ENCODE measurements around the gene TOMM34. TPM values are rescaled to one million over a fixed set of nuclear protein-coding genes. Genes with fewer than 3 reads are reported as not detected.

TOMM34 gene
- total and polyA plus RNA-seq, 2 of the 13 experiments (the other 11 are each of a cell fraction or from before 2014, with no cell fraction given) = 36.2 to 52.0 TPM

DNA sequence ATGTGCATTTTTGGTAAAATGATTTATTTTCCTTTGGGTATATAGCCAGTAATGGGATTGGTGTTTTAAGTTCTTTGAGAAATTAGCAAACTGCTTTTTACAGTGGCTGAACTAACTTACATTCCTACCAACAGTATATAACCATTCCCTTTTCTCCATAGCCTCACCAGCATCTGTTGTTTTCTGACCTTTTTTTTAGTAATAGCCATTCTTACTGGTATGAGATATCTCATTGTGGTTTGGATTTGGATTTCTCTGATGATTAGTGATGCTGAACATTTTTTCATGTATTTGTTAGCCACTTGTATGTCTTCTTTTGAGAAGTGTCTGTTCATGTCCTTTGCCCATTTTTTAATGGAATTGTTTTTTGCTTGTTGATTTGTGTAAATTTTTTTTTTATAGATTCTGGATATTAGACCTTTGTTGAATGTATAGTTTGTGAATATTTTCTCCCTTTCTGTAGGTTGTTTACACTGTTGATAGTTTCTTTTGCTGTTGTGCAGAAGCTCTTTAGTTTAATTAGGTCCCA is 48.4 kb upstream of the TOMM34 start (continued):
- TF ChIP-seq, protein P1, sequence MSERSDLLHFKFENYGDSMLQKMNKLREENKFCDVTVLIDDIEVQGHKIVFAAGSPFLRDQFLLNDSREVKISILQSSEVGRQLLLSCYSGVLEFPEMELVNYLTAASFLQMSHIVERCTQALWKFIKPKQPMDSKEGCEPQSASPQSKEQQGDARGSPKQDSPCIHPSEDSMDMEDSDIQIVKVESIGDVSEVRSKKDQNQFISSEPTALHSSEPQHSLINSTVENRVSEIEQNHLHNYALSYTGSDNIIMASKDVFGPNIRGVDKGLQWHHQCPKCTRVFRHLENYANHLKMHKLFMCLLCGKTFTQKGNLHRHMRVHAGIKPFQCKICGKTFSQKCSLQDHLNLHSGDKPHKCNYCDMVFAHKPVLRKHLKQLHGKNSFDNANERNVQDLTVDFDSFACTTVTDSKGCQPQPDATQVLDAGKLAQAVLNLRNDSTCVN (CRISPR knock-in tag; IDR thresholded peaks at IDR 0.05; ENCODE audit: borderline replicate concordance) = no peak
- TF ChIP-seq MAF1 (CRISPR knock-in tag; IDR thresholded peaks at IDR 0.05; ENCODE audit: borderline replicate concordance) = no peak

DNA sequence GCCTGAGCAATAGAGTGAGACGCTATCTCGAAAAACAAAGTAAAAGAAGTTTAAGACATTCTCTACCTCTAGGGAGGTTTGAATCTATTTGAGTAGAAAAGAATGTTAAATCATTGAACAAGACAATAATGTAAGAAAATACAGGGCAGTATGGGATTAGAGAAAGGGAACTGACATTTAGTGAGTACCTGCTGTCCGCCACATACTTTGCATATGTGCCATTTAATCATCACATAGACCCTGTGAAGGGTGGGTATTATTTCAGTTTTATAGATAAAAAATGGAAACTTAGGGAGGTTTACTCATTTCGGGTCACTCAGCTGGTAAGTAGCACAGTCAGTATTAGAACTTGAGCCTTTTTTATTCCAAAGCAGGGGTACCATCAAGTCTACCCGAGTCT is 37.5 kb upstream of the TOMM34 start:
- no peaks in the 10 kb centered on the region for H3K4me1 ChIP-seq (ENCODE audit: insufficient read depth, low read length)
- ChIA-PET POLR2A (no interaction called here), CTCF (ENCODE audit: low intra/inter-chr PET ratio, low total read pairs) (no interaction called here)
- H3K4me3 ChIP-seq (replicated peaks in 1 of 3; ENCODE audit: insufficient read depth in 1 of 3, low read depth in 2 of 3, low read length in 3 of 3) = no peak overlapping the region
- FAIRE-seq = no peak
- no peak overlapping the region for H3K27ac ChIP-seq (ENCODE audit: extremely low read length, insufficient read depth, low read length)
- TF ChIP-seq PHB2 (IDR thresholded peaks at IDR 0.05; ENCODE audit: partially characterized antibody) (no peak), ZNF468 (CRISPR knock-in tag; IDR thresholded peaks at IDR 0.05) (no peak), NFKBIZ (CRISPR knock-in tag; IDR thresholded peaks at IDR 0.05) (no peak), FOSL1 (CRISPR knock-in tag; IDR thresholded peaks at IDR 0.05; ENCODE audit: borderline replicate concordance) (no peak), EHMT2 (IDR thresholded peaks at IDR 0.05; ENCODE audit: borderline replicate concordance, low read depth, low read length) (no peak), BATF2 (CRISPR knock-in tag; IDR thresholded peaks at IDR 0.05) (no peak), HCFC1 (IDR thresholded peaks at IDR 0.05; ENCODE audit: low read depth, low read length) (no peak), HIVEP1 (CRISPR knock-in tag; IDR thresholded peaks at IDR 0.05) (no peak), ZSCAN29 (CRISPR knock-in tag; conservative IDR thresholded peaks at IDR 0.05) (no peak), KDM4B (CRISPR knock-in tag; IDR thresholded peaks at IDR 0.05) (no peak), HINFP (CRISPR knock-in tag; IDR thresholded peaks at IDR 0.05; ENCODE audit: low read depth) (no peak), ZNF768 (CRISPR knock-in tag; IDR thresholded peaks at IDR 0.05) (no peak), ZNF576 (CRISPR knock-in tag; IDR thresholded peaks at IDR 0.05) (no peak), FOXA3 (CRISPR knock-in tag; IDR thresholded peaks at IDR 0.05) (no peak)
- TF ChIP-seq, protein P2, sequence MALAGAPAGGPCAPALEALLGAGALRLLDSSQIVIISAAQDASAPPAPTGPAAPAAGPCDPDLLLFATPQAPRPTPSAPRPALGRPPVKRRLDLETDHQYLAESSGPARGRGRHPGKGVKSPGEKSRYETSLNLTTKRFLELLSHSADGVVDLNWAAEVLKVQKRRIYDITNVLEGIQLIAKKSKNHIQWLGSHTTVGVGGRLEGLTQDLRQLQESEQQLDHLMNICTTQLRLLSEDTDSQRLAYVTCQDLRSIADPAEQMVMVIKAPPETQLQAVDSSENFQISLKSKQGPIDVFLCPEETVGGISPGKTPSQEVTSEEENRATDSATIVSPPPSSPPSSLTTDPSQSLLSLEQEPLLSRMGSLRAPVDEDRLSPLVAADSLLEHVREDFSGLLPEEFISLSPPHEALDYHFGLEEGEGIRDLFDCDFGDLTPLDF (CRISPR knock-in tag; IDR thresholded peaks at IDR 0.05) = no peak
- WGBS (ENCODE audit: low lambda C conversion rate) = 98% methylated on average over 5 of the region's 5 CpGs
- H3K27me3 ChIP-seq (ENCODE audit: control insufficient read depth in 1 of 2, insufficient read depth in 2 of 2, low read length in 2 of 2) = no peaks in the 10 kb centered on the region
- no peak for DNase-seq (ENCODE audit: low spot score)
- no peak for ATAC-seq
- H3K4me2 ChIP-seq (ENCODE audit: low read depth, low read length) = no peak overlapping the region
- H3K79me2 ChIP-seq (ENCODE audit: insufficient read depth, low read length) = no peaks in the 10 kb centered on the region
- H4K20me1 ChIP-seq (ENCODE audit: insufficient read depth, low read length) = no peaks in the 10 kb centered on the region
- intact Hi-C loops (cut with micrococcal nuclease; ENCODE audit: unreplicated experiment) (no loop called here), in situ Hi-C loops (cut with HindIII; ENCODE audit: extremely low pct_ligation_motif_present, low pct_unique_long_range_greater_than_20kb) (no loop called here)
- peaks cover 30 to 65% of the 10 kb centered on the region in 2 experiments for H3K36me3 ChIP-seq (replicated peaks in 1 of 2; ENCODE audit: control insufficient read depth in 1 of 2, insufficient read depth in 2 of 2, low read length in 2 of 2)
- no peaks in the 10 kb centered on the region for H3K9me3 ChIP-seq (ENCODE audit: low read length)
- no TSS peak for BruUV-seq (replicated peaks)
- no peak overlapping the region for H3K9ac ChIP-seq (ENCODE audit: insufficient read depth, low read depth, low read length)
- H2AFZ ChIP-seq (ENCODE audit: low read length) = no peak overlapping the region
